GM21515 (cell line): ENCODE measurements around the gene SMURF2.
"Not testable (repeated sequence)": the region's sequence is repeated elsewhere in the genome, so short reads cannot be mapped to it uniquely, and the experiment has no call there.

Experiments
- ATAC-seq: cut with Tn5 transposase; IDR thresholded peaks from one replicate; pipeline ENCODE4 v1.9.1; 2021; ENCODE audit not compliant: unreplicated experiment

The SMURF2 gene

GRCh38 chr17:64599187-64599676, 62.9 kb downstream of the SMURF2 start:
- peak; percentile 88 for ATAC-seq

DNA sequence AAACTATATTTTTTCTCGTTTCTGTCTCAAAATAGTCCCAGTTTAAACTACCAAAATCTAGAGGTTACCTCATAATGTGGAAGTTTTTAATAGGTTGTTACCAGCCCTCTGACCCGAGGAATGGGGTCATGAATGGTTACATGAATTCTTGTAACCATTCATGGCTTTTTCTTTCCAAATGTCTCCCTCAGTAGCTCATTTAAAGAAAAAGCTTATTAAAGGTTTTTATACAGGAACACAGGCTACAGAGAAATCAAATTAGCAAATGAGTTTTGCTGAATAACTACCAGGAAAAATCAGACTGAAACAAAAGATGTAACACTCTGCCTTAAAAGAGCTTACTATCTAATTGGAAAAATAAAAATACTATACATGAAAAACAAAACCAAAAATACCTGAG, 63.4 kb downstream of the SMURF2 start:
- no peak for ATAC-seq

DNA sequence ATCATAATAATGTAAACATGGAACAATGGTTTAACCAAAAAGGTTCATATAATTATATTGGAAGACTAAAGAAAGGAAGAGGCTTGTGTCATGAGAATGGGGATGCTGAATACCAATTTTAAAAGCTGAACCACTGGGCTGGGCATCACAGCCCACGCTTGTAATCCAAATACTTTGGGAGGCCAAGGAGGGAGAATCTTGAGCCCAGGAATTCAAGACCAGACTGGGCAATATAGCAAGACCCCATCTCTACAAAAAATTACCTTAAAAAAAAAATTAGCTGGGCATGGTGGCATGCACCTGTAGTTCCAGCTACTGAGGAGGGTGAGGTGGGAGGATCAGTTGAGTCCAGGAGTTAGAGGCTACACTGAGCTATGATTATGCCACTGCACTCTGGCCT, 65.1 kb downstream of the SMURF2 start:
- ATAC-seq = no peak

DNA sequence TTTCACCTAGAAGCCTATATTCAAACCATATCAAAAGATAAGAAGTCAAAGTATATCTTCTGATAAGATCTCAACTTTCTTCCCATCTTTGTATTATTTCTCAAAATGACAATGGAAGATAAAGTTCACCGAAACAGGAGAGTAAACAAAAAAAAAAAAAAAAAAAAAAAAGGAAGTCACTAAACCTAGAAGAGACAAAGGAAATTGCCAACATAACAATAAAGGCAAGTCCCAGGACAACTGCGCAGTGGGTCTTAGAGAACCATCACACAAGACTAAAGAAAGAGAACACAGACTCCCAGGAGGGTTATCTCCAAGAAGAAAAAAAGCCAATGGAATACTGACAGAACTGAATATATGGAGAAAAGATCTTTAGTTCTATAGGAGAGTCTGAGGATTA, 65.7 kb downstream of the SMURF2 start:
- no peak for ATAC-seq

- no peak for ATAC-seq
These were observed 70.2 kb downstream of the SMURF2 start for GRCh38 chr17:64591944-64592343.

DNA sequence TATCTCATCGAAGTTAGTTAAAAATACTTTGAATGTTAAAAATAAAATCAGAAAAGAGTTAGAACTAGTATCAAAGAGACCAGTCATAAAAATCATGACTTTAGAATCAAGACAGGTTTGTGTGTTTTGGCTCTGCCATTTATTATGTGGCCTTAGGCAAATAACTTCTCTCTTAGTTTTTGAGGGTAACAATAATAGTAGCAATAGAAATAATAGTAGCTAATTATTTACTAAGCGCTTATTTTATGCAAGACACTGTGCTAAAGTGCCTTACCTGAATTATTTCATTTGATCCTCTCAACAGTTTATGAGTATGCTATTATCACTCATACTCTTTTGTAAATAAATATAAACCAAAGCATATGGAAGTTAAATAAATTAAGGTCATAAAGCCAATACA, 77.0 kb downstream of the SMURF2 start:
- ATAC-seq = no peak

- no peak for ATAC-seq
These were observed 79.1 kb downstream of the SMURF2 start for GRCh38 chr17:64583038-64583437.

- ATAC-seq = no peak
These were observed 81.5 kb downstream of the SMURF2 start for GRCh38 chr17:64580384-64581315.

- ATAC-seq = no peak
These were observed 82.2 kb downstream of the SMURF2 start for GRCh38 chr17:64579917-64580316.

GRCh38 chr17:64577025-64577424, 85.1 kb downstream of the SMURF2 start:
- ATAC-seq = not testable (repeated sequence)

- ATAC-seq = no peak
These were observed 86.7 kb downstream of the SMURF2 start for GRCh38 chr17:64575431-64575830.

DNA sequence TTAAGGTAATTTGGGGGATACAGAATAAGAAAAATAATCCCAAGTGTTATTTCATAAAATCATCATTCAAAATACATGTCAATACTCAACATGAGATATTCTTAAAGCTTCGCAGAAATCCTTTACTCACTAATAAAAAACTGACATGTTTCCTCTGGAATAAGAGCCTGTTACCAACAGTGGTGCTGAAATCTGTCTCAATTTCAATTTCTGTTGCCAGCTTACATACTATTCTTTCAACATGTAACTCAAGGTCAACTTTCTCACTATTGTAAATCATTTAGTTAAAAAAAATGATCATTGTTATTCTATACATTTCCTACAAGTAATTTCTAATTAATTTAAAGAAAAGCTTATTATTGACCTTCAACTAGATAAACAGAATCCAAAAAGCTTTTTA, 87.5 kb downstream of the SMURF2 start:
- ATAC-seq = no peak

DNA sequence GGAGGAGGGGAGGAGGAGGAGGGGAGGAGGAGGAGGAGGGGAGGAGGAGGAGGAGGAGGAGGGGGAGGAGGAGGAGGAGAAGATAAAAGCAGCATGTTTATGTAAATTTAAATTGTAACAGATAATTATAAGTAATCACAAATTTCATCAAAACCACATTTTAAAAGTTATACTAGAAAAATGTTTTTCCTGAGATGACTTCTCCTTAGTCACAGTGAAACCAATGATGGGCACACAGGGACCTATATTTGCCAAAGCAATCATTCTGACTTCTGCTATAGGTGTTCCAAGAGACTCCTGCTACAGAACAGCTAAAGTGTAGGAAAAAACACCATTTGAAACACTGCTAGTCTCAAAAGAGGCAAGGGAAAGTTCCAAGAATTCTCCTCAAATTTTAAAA, 88.9 kb downstream of the SMURF2 start:
- ATAC-seq = no peak

GRCh38 chr17:64572682-64573154, 89.4 kb downstream of the SMURF2 start:
- ATAC-seq = no peak

DNA sequence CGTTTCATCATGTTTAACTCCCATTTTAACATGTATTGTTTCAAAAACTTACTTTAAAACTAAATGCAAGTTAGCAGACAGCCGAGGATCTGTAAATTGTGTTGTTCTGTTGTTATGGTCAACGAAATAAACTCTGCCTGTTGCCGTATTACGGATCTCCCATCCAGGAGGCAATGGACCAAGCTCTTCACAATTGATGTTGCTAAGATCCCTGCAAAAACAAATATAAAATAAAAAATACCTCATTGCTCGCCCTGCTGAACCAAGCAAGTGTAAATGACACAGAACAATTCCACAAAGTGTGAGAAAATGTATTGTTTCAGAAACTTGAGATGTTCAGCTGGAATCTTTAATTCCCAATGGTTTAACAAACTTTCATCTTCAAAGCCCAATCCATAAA, 90.4 kb downstream of the SMURF2 start:
- ATAC-seq = no peak

- no peak for ATAC-seq
These were observed 96.5 kb downstream of the SMURF2 start for GRCh38 chr17:64565563-64565962.

DNA sequence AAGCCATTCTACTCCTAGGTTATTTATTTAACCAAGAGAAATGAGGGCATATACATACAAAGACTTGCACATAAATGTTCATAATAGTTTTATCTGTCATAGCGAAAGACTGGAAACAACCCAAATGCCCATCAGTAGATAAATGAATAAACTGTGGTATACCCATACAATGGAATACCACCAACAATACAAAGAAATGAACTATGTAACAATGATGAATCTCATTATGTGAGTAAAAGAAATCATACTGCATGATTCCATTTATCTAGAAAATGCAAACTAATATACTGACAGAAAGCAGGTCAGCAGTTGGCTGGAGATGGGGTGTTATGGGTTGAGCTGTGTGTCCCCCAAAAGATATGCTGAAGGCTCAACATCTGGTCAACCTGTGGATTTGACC, 98.0 kb downstream of the SMURF2 start:
- no peak for ATAC-seq

- ATAC-seq = no peak
These were observed 106.8 kb downstream of the SMURF2 start for GRCh38 chr17:64555281-64555680.

DNA sequence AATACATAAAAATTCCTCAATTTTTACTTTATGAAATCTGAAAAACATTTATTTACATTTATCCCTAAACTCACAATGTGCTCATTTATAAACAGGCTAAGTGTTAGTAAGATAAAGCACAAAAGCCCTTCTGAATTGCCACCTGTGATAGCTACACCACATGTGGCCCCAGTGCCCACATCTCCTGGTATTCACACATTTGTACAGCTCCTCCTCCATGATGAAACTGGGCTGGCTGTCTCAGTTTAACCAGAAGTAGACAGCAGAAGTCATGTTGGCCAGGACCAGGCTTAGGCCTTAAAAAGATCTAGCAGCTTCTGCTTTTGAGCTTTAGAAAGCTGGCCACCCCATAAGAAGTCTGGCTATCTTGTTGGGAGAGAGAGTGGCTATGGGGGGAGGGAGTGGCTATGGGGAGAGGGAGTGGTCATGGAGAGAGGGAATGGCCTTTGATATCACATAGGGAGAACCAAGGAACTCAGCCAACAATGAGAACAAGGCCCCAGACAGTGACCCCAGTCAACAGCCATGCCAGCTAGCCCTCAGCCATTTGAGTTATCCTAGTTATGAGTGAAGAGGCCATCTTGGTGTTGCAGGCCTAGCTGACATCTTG, 108.0 kb downstream of the SMURF2 start:
- ATAC-seq = no peak

- no peak for ATAC-seq
These were observed 110.6 kb downstream of the SMURF2 start for GRCh38 chr17:64551461-64551860.

GRCh38 chr17:64547319-64547718, 114.8 kb downstream of the SMURF2 start:
- ATAC-seq = no peak

GRCh38 chr17:64546716-64547115, 115.4 kb downstream of the SMURF2 start:
- ATAC-seq = no peak
